NB4 (cell line): Measurements from ENCODE around the gene STRIP1.

Experiments used
- CTCF ChIP-seq: IDR thresholded peaks from one replicate; pipeline ENCODE4 v1.5.1; 2012; ENCODE audit warnings: low read depth, low read length
- MAX ChIP-seq: IDR thresholded peaks from 2 replicates; pipeline ENCODE4 v1.6.1; 2011; ENCODE audit warnings: low read depth, low read length
- MYC ChIP-seq: IDR thresholded peaks from 2 replicates; pipeline ENCODE4 v1.6.1; 2011; ENCODE audit warnings: low read depth, low read length
- POLR2A ChIP-seq: IDR thresholded peaks from 2 replicates; pipeline ENCODE4 v1.6.1; 2011; ENCODE audit warnings: mild to moderate bottlenecking; ENCODE audit not compliant: insufficient read length; ENCODE audit errors: extremely low read depth

- TF ChIP-seq CTCF (no peak), MYC (no peak), POLR2A (no peak), MAX (no peak)
Observed at GRCh38 chr1:110091791-110092190, 57.4 kb downstream of the STRIP1 start.
